ENCODE measurements around the gene RC3H1.

- TF ChIP-seq CTCF (IDR thresholded peaks at IDR 0.05) (no peak), POLR2AphosphoS5 (IDR thresholded peaks at IDR 0.05; ENCODE audit: insufficient read depth in 1 of 2, low read depth in 1 of 2) (no peak), POLR2A (IDR thresholded peaks at IDR 0.05) (no peak)
These were observed 133.4 kb downstream of the RC3H1 start for GRCh38 chr1:173888749-173889148.
